Coronary artery (tissue), 2 donors: ENCODE results near the gene LRRC4C.
"Not testable (repeated sequence)": the region's sequence is repeated elsewhere in the genome, so short reads cannot be mapped to it uniquely, and the experiment has no call there.

ENCODE experiments used
- DNase-seq: peaks from one replicate; pipeline ENCODE4 v3.0.0-alpha.2; 2017; ENCODE audit warnings: low spot score
- H3K27ac ChIP-seq, 2 donors: fragments of 200-600 bp; sonication (generic); one replicate each; pipeline ENCODE4 v1.5.1; 2016 to 2019
- H3K4me3 ChIP-seq: fragments of 200-600 bp; sonication (generic); 2 replicates; pipeline ENCODE4 v1.5.1; 2016; ENCODE audit warnings: mild to moderate bottlenecking, moderate library complexity
- CTCF ChIP-seq: fragments of 200-600 bp; sonication (generic); IDR thresholded peaks from one replicate; pipeline ENCODE4 v1.5.1; 2019; ENCODE audit warnings: antibody characterized with exemption

The LRRC4C gene

GRCh38 chr11:41039592-41039991 is 419.9 kb downstream of the LRRC4C start:
- H3K27ac ChIP-seq = no peak overlapping the region
- DNase-seq = no peak
- H3K4me3 ChIP-seq = no peak overlapping the region
- TF ChIP-seq CTCF = no peak

GRCh38 chr11:41031551-41032060 is 427.8 kb downstream of the LRRC4C start:
- H3K27ac ChIP-seq = no peak overlapping the region
- DNase-seq = no peak
- TF ChIP-seq CTCF = no peak
- no peak overlapping the region for H3K4me3 ChIP-seq

- H3K27ac ChIP-seq = no peak overlapping the region
- no peak for DNase-seq
- no peak for TF ChIP-seq CTCF
- no peak overlapping the region for H3K4me3 ChIP-seq
Observed at GRCh38 chr11:41020259-41020658, 439.2 kb downstream of the LRRC4C start.

GRCh38 chr11:41019666-41020065 is 439.8 kb downstream of the LRRC4C start:
- not testable (repeated sequence) for H3K27ac ChIP-seq, DNase-seq, H3K4me3 ChIP-seq

GRCh38 chr11:41018224-41018623 is 441.2 kb downstream of the LRRC4C start:
- H3K4me3 ChIP-seq = no peak overlapping the region
- no peak overlapping the region for H3K27ac ChIP-seq
- no peak for DNase-seq
- TF ChIP-seq CTCF = no peak

- TF ChIP-seq CTCF = no peak
- DNase-seq = no peak
- H3K4me3 ChIP-seq = no peak overlapping the region
- no peak overlapping the region for H3K27ac ChIP-seq
Observed at GRCh38 chr11:41010361-41011050, 448.9 kb downstream of the LRRC4C start.

GRCh38 chr11:41005986-41006385 is 453.5 kb downstream of the LRRC4C start:
- no peak overlapping the region for H3K27ac ChIP-seq
- no peak for DNase-seq
- H3K4me3 ChIP-seq = no peak overlapping the region
- no peak for TF ChIP-seq CTCF
